HG03565 (cell line): ENCODE measurements around the gene MAP4K5.

Source experiments
- ATAC-seq: cut with Tn5 transposase; IDR thresholded peaks from one replicate; pipeline ENCODE4 v1.9.1; 2021; ENCODE audit warnings: mild to moderate bottlenecking, moderate library complexity; ENCODE audit not compliant: unreplicated experiment

MAP4K5 gene

DNA sequence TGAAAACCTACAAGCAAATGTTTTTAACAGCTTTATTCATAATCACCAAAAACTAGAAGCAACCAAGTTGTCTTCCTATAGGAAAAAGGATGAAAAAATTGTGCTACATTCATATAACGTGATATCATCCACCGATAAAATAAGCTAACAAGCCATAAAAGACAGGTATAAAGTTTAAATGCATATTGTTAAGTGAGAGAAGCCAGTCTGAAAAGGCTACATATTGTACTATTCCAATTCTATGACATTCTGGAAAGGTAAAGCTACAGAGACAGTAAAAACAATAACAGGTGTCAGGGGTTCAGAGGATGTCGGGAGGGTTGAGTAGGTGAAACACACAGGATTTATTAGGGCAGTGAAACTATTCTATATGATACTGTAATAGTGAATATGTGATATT lies 158.4 kb downstream of the MAP4K5 start:
- ATAC-seq: no peak

DNA sequence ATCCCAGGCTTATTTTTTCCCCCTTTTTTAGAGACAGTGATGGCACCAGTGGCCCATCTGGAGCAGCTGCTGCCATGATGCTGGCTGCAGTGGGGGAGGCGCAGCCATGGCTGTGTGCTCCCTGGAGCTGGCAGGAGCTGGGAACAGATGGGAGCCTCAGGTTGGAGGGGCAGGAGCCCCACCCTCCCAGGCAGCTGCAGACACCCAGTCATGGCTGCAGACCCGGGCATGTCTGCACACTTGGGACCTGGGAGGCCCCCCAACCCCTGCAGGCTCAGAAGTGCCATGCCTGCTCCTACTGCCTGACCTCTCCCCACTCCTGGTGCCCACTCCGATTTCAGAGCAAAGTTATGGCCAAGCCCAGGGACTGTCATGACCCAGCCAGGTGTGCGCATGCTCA lies 160.8 kb downstream of the MAP4K5 start:
- no peak for ATAC-seq
